ENCODE data around the gene NTRK3. TPM values are rescaled to one million over a fixed set of nuclear protein-coding genes. Genes with fewer than 3 reads are reported as not detected.

NTRK3 gene
- total and polyA plus RNA-seq, 2 of the 8 experiments (the other 6 are each of a cell fraction or from before 2014, with no cell fraction given): 4.5 to 6.8 TPM

DNA sequence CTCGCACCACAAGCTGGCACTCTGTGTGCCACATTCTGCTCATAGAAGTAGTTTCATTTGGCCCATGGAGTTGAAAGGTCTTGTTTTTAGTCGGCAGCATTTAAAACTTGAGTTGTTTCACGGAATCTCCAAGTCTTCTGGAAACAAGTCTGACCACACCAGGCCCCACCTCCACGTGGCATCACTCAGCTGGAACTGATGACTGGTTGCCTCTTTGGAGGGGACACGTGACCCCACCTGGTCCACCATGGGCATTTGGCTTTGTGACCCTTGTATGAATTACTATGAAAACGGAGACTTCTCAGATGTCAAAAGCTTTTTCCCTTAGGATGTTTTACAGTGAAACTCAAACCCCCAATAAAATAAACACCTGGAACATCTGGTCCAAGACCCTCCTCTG lies 74.9 kb downstream of the NTRK3 start:
- Histone ChIP-seq H3K56ac (replicated peaks; ENCODE audit: insufficient read length, low read depth, low read length) (no peak overlapping the region), H3K27me3 (replicated peaks in 1 of 4; ENCODE audit: control insufficient read depth in 3 of 4, extremely low read depth in 1 of 4, insufficient read depth in 3 of 4, low read length in 3 of 4) (no peaks in the 10 kb centered on the region), H3K18ac (ENCODE audit: extremely low read depth, low read length) (no peak overlapping the region), H2BK12ac (ENCODE audit: low read depth, low read length) (no peak overlapping the region), H3K9me3 (ENCODE audit: insufficient read depth in 2 of 2, low read depth in 1 of 2, low read length in 1 of 2) (no peaks in the 10 kb centered on the region), H3K9ac (replicated peaks in 1 of 4; ENCODE audit: extremely low read depth in 1 of 4, low read depth in 3 of 4, low read length in 3 of 4) (no peak overlapping the region), H2BK120ac (replicated peaks; ENCODE audit: low read depth, low read length) (no peak overlapping the region), H3K79me2 (ENCODE audit: control insufficient read depth in 1 of 2, insufficient read depth in 2 of 2, low read length in 2 of 2) (no peaks in the 10 kb centered on the region), H2BK20ac (ENCODE audit: low read length) (no peak overlapping the region), H2BK5ac (ENCODE audit: low read depth, low read length) (no peak overlapping the region), H2AFZ (ENCODE audit: low read length) (no peak overlapping the region), H3K4me1 (replicated peaks in 1 of 4; ENCODE audit: control insufficient read depth in 3 of 4, insufficient read depth in 4 of 4, low read length in 3 of 4) (no peaks in the 10 kb centered on the region), H3K27ac (ENCODE audit: low read depth, low read length) (no peak overlapping the region), H4K20me1 (replicated peaks in 1 of 2; ENCODE audit: control insufficient read depth in 1 of 2, insufficient read depth in 2 of 2, low read length in 2 of 2) (no peaks in the 10 kb centered on the region), H3K79me1 (ENCODE audit: low read depth, low read length) (no peaks in the 10 kb centered on the region), H3K14ac (ENCODE audit: insufficient read length) (no peak overlapping the region), H4K91ac (replicated peaks; ENCODE audit: insufficient read length, low read length) (no peak overlapping the region), H2AK5ac (ENCODE audit: low read depth, low read length) (no peak overlapping the region), H3K4me3 (ENCODE audit: extremely low read depth in 1 of 4, insufficient read depth in 2 of 4, low read depth in 3 of 4, low read length in 4 of 4) (no peak overlapping the region), H4K5ac (ENCODE audit: insufficient read length, low read depth, low read length) (no peak overlapping the region), H4K8ac (ENCODE audit: extremely low read depth, insufficient read depth, low read length) (0 out of 2 replicates have a peak overlapping the region, but pooled peaks have one; percentile 12), H3K23ac (ENCODE audit: insufficient read length) (no peak overlapping the region), H3K23me2 (ENCODE audit: low read depth, low read length) (no peaks in the 10 kb centered on the region), H3K4ac (replicated peaks; ENCODE audit: insufficient read length, low read depth, low read length) (no peak overlapping the region), H3K4me2 (ENCODE audit: insufficient read depth in 1 of 2, low read depth in 2 of 2, low read length in 2 of 2) (no peak overlapping the region), H2BK15ac (ENCODE audit: low read length) (no peak overlapping the region), H3K36me3 (ENCODE audit: control insufficient read depth in 2 of 4, insufficient read depth in 4 of 4, low read length in 3 of 4) (no peaks in the 10 kb centered on the region)
- ChIA-PET POLR2A (ENCODE audit: partially characterized antibody) (no interaction called here), CTCF (ENCODE audit: partially characterized antibody) (interaction anchor here (0.9 kb wide), 1 partner anchor 61 kb away, joined by 3 read pairs; no protein-coding TSS in a partner anchor)
- DNase-seq (ENCODE audit: low read depth in 1 of 2, low spot score in 2 of 2) (no peak), FAIRE-seq (no peak)
- WGBS, 2 experiments (ENCODE audit: extremely low coverage in 1 of 2, insufficient coverage in 1 of 2, insufficient read length in 1 of 2, insufficient replicate concordance in 2 of 2, low coverage in 1 of 2, low lambda C conversion rate in 2 of 2, missing lambda C conversion rate in 1 of 2): 81% methylated on average over 6 of the region's 6 CpGs; no CpG with 5 or more reads in 1 of the 2 experiments
- TF ChIP-seq, protein P1, sequence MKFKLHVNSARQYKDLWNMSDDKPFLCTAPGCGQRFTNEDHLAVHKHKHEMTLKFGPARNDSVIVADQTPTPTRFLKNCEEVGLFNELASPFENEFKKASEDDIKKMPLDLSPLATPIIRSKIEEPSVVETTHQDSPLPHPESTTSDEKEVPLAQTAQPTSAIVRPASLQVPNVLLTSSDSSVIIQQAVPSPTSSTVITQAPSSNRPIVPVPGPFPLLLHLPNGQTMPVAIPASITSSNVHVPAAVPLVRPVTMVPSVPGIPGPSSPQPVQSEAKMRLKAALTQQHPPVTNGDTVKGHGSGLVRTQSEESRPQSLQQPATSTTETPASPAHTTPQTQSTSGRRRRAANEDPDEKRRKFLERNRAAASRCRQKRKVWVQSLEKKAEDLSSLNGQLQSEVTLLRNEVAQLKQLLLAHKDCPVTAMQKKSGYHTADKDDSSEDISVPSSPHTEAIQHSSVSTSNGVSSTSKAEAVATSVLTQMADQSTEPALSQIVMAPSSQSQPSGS (IDR thresholded peaks at IDR 0.05; ENCODE audit: low read length): no peak
- TF ChIP-seq SAP30 (IDR thresholded peaks at IDR 0.05; ENCODE audit: insufficient read depth, insufficient replicate concordance, low read length): no peak
- no peak for TF ChIP-seq KDM4A (IDR thresholded peaks at IDR 0.05; ENCODE audit: low read depth, low read length, severe bottlenecking)
- no peak for TF ChIP-seq ASH2L (IDR thresholded peaks at IDR 0.05; ENCODE audit: low read length)
- no peak for TF ChIP-seq RXRA (IDR thresholded peaks at IDR 0.05; ENCODE audit: insufficient read depth, low read depth, low read length)
- TF ChIP-seq SP2 (IDR thresholded peaks at IDR 0.05; ENCODE audit: low read length): no peak
- no peak for TF ChIP-seq RFX5 (IDR thresholded peaks at IDR 0.05; ENCODE audit: borderline replicate concordance, low read depth, low read length)
- TF ChIP-seq HDAC6 (IDR thresholded peaks at IDR 0.05; ENCODE audit: low read depth, low read length): no peak
- no peak for TF ChIP-seq CTBP2 (IDR thresholded peaks at IDR 0.05; ENCODE audit: borderline replicate concordance, insufficient read depth, insufficient read length, low read length)
- TF ChIP-seq POLR2AphosphoS5 (IDR thresholded peaks at IDR 0.05; ENCODE audit: low read depth, low read length): no peak
- TF ChIP-seq HDAC2 (IDR thresholded peaks at IDR 0.05; ENCODE audit: borderline replicate concordance in 1 of 2, low read depth in 2 of 2, low read length in 2 of 2): no peak
- TF ChIP-seq KDM1A (IDR thresholded peaks at IDR 0.05; ENCODE audit: borderline replicate concordance, low read length): no peak
- TF ChIP-seq YY1 (IDR thresholded peaks at IDR 0.05; ENCODE audit: low read depth, low read length): no peak
